HG03442 (cell line): Measurements from ENCODE around the gene JAGN1.
"Not testable (repeated sequence)": the region's sequence is repeated elsewhere in the genome, so short reads cannot be mapped to it uniquely, and the experiment has no call there.

Experiments
- ATAC-seq: cut with Tn5 transposase; IDR thresholded peaks from one replicate; pipeline ENCODE4 v1.9.1; 2021; ENCODE audit warnings: mild to moderate bottlenecking, moderate library complexity; ENCODE audit not compliant: unreplicated experiment

Gene JAGN1

DNA sequence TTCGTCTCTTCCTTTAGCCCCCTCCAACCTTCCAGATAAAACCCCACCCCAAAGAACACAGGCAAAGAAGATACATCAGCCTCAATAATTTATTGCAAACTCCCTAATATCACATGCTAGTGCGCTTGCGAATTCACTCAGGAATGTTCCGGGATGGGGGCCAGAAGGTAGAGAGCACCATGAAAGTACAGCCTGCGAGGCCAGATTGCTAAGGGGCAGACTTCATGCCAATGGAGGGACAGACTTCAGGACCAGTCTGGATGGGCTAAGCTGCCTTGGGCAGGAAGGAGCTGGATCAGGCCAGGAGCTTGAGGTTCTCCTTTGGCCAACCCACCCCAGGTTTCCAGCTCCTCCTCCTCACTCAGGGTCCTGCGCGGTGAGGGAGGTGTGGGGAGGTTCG lies 23.8 kb upstream of the JAGN1 start:
- no peak for ATAC-seq

DNA sequence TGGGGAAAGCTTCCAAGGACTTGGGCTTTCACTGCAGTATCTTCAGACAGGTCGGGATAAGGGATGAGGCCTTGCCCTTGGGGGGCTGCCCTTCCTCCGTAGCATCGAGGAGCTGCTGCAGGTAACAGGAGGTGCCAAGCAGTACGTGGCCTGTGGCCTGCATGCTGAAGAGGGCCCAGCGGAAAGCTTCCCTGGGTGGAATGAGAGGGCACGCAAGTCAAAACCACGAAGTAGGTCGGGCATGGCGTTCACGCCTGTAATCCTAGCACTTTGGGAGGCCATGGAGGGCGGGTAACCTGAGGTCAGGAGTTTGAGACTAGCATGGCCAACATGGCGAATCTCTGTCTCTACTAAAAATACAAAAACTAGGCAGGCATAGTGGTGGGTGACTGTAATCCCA lies 23.3 kb upstream of the JAGN1 start:
- no peak for ATAC-seq

DNA sequence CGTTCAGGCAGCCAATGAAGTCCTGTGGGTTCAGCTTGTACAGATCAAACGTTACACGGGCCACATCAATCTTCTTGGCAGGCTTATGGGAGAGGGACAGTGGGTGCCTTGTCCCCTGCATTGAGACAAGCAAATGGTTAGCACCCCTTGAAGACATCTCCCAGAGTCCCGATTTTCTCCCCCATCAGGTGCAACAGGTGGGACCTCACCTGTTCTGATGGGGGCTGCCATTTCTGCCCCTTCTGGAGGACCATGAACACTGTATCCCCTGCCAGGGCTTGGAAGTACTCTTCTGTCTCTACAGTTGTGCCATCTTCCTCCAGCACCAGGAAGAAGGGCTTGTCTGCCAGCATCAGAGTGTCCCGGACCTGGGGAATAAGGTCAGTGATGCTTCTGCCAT lies 20.5 kb upstream of the JAGN1 start:
- ATAC-seq = no peak

DNA sequence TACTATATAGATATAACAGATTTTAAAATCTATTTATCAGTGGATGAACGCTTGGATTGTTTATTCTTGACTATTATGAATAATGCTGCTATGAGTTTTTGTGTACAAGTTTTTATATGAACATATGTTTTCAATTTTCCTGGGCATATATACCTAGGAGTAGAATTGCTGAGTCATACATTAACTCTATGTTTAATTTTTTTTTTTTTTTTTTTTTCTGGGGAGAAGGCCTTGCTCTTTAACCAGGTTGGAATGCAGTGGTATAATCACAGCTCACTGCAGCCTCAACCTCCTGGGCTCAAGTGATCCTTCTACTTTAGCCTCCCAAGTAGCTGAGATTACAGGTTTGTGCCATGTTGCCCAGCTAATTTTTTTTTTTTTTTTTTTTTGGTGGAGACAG lies 19.4 kb upstream of the JAGN1 start:
- no peak for ATAC-seq

DNA sequence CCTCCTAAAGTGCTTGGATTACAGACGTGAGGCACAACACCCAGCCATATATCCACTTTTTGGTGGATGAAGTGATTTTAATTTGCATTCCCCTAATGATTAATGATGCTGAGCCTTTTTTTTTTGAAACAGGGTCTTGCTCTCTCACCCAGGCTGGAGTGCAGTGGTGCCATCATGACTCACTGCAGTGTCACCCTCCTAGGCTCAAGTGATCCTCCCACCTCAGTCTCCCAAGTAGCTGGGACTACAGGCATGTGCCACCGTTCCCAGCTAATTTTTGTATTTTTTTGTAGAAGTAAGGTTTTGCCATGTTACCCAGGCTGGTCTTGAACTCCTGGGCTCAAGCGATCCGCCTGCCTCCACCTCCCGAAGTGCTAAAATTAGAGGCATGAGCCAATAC lies 18.3 kb upstream of the JAGN1 start:
- ATAC-seq = not testable (repeated sequence)

DNA sequence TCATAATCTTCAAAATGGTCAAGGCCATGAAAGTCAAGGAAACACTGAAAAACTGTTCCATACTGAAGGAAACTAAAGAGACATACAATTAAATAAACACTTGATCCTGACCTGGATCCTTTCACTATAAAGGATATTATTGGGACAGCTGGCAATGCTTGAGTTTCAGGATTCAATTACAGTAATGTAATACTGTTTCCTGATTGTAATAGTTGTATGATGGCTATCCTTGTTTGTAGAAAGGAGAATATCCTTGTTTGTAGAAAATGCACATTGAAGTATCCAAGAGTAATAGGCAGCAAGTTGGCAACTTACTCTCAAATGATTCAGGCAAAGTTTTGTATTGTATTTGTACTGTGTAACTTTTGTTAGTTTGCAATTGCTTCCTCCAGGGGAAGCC lies 15.0 kb upstream of the JAGN1 start:
- ATAC-seq = no peak

DNA sequence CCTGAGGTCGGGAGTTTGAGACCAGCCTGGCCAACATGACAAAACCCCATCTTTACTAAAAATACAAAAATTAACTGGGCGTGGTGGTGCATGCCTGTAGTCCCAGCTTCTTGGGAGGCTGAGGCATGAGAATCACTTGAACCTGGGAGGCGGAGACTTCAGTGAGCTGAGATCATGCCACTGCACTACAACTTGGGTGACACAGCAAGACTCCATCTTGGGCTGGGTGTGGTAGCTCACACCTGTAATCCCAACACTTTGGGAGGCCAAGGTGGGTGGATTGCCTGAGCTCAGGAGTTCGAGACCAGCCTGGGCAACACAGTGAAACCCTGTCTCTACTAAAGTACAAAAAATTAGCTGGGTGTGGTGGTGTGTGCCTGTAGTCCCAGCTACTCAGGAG lies 14.2 kb upstream of the JAGN1 start:
- ATAC-seq = not testable (repeated sequence)

DNA sequence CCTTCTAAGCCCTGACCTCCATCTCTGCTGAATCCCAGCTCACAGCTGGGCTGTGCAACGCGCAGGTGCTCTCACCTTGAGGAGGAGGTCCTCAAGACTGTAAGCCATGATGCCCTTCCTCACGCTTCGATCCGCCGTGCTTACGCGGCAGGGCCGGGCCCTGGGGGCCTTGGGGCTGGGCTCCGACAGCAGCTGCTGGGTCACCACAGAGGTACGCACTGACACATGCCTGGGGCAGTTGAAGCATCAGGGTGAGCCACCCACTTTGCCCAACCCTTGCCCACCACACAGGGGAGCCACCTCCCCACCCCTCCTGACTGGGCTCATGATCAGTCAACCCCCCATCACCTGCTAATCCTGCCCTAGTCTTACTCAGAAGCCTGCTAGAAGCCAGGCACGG lies 13.4 kb upstream of the JAGN1 start:
- ATAC-seq = no peak

DNA sequence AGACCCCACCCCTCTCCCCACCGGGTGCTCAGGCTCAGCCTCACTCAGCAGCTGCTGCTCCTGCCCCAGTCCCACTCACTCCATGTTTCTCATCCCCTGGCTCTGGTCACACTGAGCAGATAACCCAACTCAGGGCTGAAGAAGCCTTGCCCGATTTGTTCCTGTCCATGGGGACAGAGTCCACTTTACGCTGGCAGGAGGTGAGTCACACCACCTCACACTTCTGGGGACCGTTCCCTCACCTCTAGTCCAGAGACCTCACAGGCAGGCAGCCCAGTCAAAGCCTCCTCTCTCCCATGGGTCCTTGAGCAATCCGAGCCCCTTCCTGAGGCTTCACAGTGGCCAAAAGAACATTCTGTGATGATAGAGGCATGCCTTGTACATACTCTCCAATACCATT lies 11.7 kb upstream of the JAGN1 start:
- no peak for ATAC-seq

DNA sequence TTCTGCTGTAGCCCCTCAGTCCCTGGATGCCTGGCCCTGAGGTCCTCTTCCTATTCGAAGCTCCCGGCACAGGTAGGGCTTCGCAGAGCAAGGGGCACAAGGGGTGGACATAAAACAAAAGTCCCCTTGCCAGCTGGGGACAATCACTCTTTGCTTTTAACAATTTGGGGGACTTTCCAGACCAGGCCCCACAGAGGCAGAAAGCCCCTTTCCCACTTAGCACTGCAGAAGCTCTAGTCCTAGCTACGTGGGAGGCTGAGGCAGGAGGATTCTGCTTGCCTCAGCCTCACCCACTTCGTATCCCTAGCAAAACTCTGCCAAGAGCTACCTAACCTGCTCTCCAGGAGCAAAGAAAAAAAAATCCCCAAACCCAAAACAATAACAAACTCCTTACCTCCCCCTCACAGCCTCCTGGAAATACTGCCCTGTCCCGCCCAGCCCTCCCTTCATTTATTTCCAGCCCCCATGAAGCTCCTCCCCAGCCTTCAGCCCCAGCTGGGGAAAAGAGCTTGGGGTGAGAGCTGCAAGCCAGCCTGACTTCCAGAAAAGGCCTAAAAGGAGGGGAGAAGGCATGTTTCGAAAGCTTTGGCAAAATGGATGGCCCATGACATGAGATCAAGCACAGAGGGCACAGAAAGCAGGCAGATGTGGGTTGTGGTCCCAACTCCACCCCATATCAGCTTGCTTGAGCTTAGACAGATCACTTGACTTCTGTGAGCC lies 10.4 kb upstream of the JAGN1 start, which contains the start of gene CIDEC:
TSS of gene CIDEC (minus strand) at position 424 of the 720 bp plus-strand sequence. CDS start 1,767 bp downstream, outside the sequence.
- no peak for ATAC-seq

DNA sequence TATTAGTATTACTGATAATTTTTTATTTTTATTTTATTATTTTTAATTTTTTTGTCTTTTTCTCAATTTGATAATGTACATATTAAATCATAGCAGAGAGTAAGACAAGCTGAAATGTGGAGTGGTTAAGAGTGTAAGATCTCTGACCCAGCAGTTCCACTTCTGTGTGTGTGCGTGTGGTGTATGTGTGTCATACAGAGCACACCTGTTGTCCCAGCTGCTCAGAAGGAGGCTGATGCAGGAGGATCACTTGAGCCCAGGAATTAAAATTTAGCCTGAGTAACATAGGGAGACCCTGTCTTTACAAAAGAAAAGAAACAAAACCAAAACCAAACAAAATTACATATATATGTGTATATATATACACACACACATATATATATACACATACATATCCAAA lies 9.0 kb upstream of the JAGN1 start:
- no peak for ATAC-seq

DNA sequence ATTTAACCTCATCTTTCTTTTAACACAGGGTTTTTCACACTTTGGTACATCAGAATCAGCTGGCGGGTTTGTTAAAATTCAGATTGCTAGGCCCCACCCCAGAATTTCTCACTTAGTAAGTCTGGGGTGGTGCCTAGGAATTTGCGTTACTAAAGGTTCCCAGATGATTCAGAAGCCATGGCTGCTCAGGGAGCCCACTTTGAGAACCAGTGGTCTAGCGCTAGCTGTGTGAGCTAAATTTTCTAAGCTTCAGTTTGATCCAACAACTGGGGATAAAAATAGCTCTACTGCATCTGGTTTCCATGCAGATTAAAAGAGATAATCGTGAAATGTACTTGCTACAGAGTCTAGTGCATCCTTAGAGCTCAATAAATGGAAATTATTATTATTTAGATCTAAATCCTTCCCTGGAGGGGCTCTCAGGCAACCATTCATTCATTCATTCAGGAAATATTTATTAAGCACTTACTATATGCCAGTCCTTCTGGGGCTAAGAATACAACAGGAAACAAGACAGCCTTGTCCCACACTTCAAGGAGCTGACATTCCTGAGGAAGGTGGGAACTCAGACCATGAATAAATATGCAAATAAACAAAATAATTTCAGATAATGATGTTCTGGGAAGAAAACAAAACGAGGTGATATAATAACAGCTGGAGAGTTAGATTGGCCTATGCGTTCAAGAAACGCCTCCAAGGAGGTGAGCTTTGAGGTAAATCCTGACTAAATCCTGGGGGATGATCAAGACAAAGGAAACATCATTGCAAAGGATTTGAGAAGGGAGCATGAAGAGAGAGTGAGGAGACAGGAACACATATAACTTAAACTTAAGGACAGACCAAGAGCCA lies 6.5 kb upstream of the JAGN1 start:
- ATAC-seq = no peak

DNA sequence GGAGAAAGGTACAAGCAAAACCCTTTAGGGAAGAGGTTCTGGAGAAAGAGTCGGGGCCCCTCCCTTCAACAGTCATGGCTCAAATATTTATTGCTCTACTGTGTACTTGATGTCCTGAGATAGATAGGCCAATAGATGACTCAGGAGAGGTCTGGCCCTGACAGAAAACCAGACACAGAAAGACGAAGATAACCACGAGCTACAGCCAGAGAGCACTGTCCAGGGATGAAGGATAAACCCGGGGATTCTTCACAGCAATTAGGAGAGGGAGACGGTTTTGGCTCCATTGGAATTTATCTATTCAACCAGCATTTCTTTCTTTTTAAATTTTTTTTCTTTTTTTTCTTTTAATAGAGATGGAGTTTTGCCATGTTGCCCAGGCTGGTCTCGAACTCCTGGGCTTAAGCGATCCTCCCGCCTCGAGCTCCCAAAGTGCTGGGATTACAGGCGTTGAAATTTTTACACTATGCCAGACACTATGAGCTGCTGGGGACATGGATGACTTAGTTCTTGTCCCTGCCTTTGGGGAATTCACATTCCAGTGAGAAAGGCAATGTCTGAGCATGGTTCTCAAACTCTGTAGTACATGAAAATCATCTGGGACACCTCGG lies 5.8 kb upstream of the JAGN1 start:
- no peak for ATAC-seq

DNA sequence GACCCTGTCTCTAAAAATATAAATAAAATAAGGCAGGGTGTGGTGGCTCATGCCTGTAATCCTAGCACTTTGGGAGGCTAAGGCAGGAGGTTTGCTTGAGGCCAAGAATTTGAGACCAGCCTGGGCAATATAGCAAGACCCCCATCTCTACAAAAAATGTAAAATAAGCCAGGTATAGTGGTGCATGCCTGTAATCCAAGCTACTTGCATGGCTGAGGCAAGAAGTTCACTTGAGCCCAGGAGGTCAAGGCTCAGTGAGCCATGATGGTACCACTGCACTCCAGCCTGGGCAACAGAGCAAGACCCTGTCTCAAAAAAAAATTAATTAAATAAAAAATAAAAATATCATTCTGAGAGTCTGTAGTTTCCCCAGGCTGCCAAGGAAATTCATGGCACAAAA lies 4.1 kb upstream of the JAGN1 start:
- ATAC-seq = no peak

DNA sequence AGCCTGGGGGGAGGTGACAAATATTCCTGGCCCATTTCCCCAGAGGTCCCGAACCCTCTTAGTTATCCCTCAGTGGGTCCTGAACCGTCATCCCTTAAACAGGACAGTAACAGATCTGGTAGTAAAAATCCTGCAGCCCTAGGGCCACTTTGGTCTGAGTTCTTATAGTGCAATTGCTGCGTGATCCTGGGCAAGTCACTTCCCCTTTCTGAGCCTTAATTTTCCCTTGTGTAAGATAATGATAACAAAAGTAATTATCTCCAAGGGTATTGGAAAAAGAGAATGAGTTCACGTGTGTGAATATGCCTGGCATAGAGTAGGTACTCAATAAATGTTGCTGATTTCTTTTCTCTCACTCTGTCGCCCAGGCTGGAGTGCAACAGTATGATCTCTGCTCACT lies 2.9 kb upstream of the JAGN1 start:
- ATAC-seq = no peak

DNA sequence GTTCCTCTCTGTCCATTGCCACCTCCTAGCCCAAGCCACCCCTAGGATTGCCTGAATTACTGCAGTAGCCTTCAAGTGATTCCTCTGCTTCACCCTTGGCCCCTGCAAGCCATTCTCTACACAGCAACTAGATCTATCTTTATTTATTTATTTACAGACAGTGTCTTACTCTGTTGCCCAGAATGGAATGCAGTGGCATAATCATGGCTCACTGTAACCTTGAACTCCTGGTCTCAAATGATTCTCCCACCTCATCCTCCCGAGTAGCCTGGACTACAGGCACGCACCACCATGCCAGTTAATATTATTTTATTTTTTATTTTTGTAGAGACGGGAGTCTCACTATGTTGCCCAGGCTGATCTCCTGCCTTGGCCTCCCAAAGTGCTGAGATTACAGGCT lies 1.9 kb upstream of the JAGN1 start:
- ATAC-seq = no peak

DNA sequence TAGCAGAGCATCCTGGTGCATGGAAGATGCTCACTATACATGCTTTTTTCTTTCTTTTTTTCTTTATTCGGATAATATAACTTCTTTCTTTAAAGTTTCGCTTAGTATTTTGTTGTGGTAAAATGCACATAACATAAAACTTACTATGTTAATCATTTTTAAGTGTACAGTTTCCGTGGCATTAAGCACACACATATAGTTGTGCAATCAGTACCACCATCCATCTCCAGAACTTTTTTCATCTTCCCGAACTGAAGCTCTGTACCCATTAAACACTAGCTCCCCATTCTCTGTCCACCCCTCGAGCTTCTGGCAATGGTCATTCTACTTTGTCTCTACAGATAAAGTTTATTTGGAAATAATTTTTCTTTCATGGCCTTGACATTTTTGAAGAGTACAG lies 1.0 kb upstream of the JAGN1 start:
- ATAC-seq = no peak

DNA sequence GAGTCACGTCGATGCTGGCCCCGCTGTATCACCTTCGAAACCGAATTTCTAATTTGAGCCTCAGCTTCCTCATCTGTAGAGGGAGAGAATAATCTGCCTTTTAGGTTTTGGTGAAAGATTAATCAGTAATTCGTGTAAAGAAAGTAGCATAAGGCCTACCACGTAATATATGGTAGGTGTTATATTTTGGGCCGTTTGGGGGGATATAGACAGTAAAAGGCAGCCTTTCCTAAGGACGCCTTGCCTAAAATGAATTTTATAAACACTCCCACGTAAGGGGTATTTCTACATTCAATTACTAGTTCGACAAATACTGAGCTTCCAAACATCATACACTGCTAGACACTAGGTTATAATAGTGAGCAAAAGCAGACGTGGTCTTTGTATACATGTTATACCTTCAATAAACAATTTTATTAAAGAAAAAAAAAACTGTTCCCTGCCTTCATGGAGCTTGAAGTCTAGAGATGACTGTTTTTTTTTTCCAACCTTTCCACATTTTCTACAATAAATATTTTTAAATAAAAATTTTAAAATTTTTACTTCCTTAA lies 737 bp downstream of the JAGN1 start:
- ATAC-seq = no peak

DNA sequence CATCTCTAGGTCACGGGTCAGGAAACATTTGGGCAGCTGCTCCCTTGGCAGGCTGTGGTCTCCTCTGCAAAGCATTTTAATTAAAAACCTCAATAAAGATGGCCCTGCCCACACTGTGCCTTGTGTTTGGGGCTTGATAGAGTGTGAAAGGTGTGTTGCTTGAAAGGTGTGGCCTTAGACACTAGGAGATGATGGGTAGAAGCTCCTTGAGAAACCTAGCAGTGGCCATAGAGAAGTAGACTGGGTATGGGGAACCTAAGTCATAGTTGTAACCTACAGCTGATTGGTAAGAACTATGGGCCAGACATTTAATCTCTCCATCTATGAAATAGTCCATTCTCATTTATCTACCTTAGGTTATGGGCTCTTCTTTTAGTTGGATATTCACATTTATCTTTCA lies 3.3 kb downstream of the JAGN1 start:
- no peak for ATAC-seq

DNA sequence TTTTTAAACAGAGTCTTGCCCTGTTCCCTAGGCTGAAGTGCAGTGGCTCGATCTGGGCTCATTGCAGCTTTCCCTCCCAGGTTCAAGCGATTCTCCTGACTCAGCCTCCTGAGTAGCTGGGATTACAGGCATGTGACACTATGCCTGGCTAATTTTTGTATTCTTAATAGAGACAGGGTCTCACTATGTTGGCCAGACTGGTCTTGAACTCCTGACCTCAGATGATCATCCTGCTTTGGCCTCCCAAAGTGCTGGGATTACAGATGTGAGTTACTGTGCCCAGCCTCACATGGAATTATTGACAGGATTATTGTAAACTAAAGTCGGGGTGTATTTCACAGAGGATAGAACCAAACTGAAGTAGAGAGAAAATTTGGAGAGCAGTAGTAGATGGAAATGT lies 5.3 kb downstream of the JAGN1 start:
- not testable (repeated sequence) for ATAC-seq

DNA sequence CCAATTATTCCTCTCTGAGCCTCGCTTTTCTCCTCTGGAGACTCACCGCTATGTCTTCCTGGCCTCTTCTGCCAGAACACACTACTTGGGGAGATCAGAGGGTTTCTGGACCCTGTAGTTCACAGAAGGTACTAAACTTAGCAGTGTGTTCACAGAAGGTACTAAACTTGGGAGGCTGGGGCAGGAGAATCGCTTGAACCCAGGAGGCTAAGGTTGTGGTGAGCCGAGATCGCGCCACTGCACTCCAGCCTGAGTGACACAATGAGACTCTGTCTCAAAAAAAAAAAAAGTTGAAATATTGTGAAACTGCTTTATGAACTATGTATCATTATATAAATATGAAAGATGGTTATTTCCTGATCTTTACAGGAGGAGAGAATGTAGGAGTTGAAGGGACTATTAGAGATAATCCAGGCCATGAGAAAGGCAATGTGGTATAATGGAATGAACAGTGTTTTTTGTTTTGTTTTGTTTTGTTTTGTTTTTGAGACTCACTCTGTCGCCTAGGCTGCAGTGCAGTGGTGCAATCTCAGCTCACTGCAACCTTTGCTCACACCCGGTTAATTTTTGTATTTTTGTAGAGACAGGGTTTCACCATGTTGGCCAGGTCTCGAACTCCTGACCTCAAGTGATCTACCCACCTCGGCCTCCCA lies 6.5 kb downstream of the JAGN1 start:
- not testable (repeated sequence) for ATAC-seq
